MM.1S (cell line): ENCODE results near the gene NF2.

Experiments used
- CTCF ChIP-seq: fragments of 300-600 bp; sonication (generic); IDR thresholded peaks from 2 replicates; pipeline ENCODE4 v1.5.1; 2016; ENCODE audit warnings: antibody characterized with exemption, low read length, mixed read lengths
- EZH2 ChIP-seq: fragments of 300-600 bp; sonication (generic); optimal IDR thresholded peaks from 2 replicates; pipeline ENCODE3; 2017; ENCODE audit warnings: low read depth, mild to moderate bottlenecking, antibody characterized with exemption, low read length, mixed read lengths

GRCh38 chr22:29705651-29706050 lies 102.2 kb downstream of the NF2 start:
- TF ChIP-seq CTCF, result no peak
- no peak for TF ChIP-seq EZH2
